ENCODE measurements around the gene TUBB. TPM values are rescaled to one million over a fixed set of nuclear protein-coding genes. Genes with fewer than 3 reads are reported as not detected.

Gene TUBB
- total RNA-seq, 1 donor from 2014 or later = 725 TPM

DNA sequence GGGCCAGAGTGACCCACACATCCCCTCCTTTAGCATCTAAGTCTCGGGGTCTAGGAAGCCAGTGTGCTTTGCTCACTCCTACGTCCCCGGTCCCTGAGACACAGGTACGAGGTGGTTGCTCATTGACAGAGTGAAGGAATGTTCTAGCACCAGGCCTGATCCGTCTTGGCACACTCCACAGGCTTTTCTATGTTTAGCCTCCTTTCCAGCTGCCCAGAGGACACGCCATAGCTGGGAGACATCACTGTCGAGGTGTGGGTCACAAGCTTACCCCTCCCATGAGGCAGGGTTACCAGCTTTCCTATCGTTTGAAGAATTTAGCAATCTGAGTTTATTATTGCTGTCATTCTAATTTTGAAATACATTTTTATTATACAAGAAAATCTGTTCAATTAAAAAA is 54.5 kb downstream of the TUBB start:
- H3K36me3 Mint-ChIP-seq (ENCODE audit: unreplicated experiment) = no peaks in the 10 kb centered on the region
- H3K4me3 Mint-ChIP-seq (ENCODE audit: unreplicated experiment) = no peak overlapping the region
- DNase-seq (ENCODE audit: extremely low spot score, unreplicated experiment) = no peak
- H3K4me1 Mint-ChIP-seq (ENCODE audit: unreplicated experiment) = peaks cover 45% of the 10 kb centered on the region
- no peaks in the 10 kb centered on the region for H3K27me3 Mint-ChIP-seq (ENCODE audit: unreplicated experiment)
- H3K9me3 Mint-ChIP-seq (ENCODE audit: unreplicated experiment) = no peaks in the 10 kb centered on the region
- TF ChIP-seq, protein P1, sequence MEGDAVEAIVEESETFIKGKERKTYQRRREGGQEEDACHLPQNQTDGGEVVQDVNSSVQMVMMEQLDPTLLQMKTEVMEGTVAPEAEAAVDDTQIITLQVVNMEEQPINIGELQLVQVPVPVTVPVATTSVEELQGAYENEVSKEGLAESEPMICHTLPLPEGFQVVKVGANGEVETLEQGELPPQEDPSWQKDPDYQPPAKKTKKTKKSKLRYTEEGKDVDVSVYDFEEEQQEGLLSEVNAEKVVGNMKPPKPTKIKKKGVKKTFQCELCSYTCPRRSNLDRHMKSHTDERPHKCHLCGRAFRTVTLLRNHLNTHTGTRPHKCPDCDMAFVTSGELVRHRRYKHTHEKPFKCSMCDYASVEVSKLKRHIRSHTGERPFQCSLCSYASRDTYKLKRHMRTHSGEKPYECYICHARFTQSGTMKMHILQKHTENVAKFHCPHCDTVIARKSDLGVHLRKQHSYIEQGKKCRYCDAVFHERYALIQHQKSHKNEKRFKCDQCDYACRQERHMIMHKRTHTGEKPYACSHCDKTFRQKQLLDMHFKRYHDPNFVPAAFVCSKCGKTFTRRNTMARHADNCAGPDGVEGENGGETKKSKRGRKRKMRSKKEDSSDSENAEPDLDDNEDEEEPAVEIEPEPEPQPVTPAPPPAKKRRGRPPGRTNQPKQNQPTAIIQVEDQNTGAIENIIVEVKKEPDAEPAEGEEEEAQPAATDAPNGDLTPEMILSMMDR (IDR thresholded peaks at IDR 0.05) = no peak
- H3K27ac Mint-ChIP-seq (ENCODE audit: unreplicated experiment) = no peak overlapping the region

Other genes starting within 250 kb of the TUBB start
- gene HLA-E, start 230.8 kb upstream of the TUBB start, total RNA-seq = 170 and 174 TPM in 2 replicates
- 81.0 and 84.4 TPM in 2 replicates for gene GNL1, start 163.9 kb upstream of the TUBB start, total RNA-seq
- gene PRR3, start 163.1 kb upstream of the TUBB start, total RNA-seq = 12.1 and 17.1 TPM in 2 replicates
- gene ABCF1, start 148.9 kb upstream of the TUBB start, total RNA-seq = 63.8 and 70.5 TPM in 2 replicates
- gene PPP1R10, start 103.1 kb upstream of the TUBB start, total RNA-seq = 82.1 and 87.6 TPM in 2 replicates
- 36.6 and 39.2 TPM in 2 replicates for gene MRPS18B, start 102.5 kb upstream of the TUBB start, total RNA-seq
- 17.3 and 20.0 TPM in 2 replicates for gene ATAT1, start 93.5 kb upstream of the TUBB start, total RNA-seq
- 13.5 and 17.2 TPM in 2 replicates for gene C6orf136, start 73.2 kb upstream of the TUBB start, total RNA-seq
- gene DHX16, start 47.3 kb upstream of the TUBB start, total RNA-seq = 28.7 TPM in 2 replicates
- gene PPP1R18, start 33.7 kb upstream of the TUBB start, total RNA-seq = 134 and 135 TPM in 2 replicates
- gene NRM, start 29.4 kb upstream of the TUBB start, total RNA-seq = 28.1 and 31.5 TPM in 2 replicates
- gene MDC1, start 3.1 kb upstream of the TUBB start, total RNA-seq = 37.7 and 40.1 TPM in 2 replicates
- 86.8 and 88.1 TPM in 2 replicates for gene FLOT1, start 22.3 kb downstream of the TUBB start, total RNA-seq
- gene IER3, start 24.2 kb downstream of the TUBB start, total RNA-seq = 395 and 418 TPM in 2 replicates
- 130 and 146 TPM in 2 replicates for gene DDR1, start 164.2 kb downstream of the TUBB start, total RNA-seq
- gene GTF2H4, start 187.9 kb downstream of the TUBB start, total RNA-seq = 35.5 and 39.3 TPM in 2 replicates
- gene VARS2, start 193.9 kb downstream of the TUBB start, total RNA-seq = 44.0 and 46.4 TPM in 2 replicates
- gene SFTA2, start 211.8 kb downstream of the TUBB start, total RNA-seq = not detected in 2 replicates
- not detected in 2 replicates for gene MUCL3, start 220.6 kb downstream of the TUBB start, total RNA-seq